ENCODE data around the gene ABCG4. TPM values are rescaled to one million over a fixed set of nuclear protein-coding genes. Genes with fewer than 3 reads are reported as not detected.
"Not testable (repeated sequence)": the region's sequence is repeated elsewhere in the genome, so short reads cannot be mapped to it uniquely, and the experiment has no call there.

The ABCG4 gene
- polyA plus RNA-seq, 1 donor from 2014 or later: 1.5 TPM

DNA sequence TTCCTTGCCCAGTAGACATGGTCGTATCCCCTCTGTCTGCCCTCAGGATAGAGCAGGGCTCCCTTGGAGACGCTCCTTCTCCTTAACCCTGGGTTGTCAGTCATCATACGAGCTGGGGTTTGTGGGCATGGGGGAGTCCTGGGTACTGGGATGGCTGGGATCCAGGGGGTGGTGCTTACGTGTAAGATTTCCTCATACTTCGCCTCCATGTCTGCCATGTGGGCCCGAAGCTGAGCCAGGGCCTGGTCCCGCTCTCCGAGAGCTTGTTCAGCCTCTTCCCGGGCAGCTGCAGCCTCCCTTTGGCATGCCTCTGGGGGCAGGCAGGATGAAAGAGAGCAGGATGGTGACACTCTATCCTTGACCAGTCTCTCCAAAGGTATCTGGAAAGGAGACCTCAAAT is 41.7 kb downstream of the ABCG4 start:
- no peak overlapping the region for H2AFZ ChIP-seq (ENCODE audit: low read depth, low read length)
- H3K9ac ChIP-seq (ENCODE audit: low read length): no peak overlapping the region
- no peaks in the 10 kb centered on the region for H3K9me3 ChIP-seq (ENCODE audit: low read length)
- H3K27me3 ChIP-seq (ENCODE audit: insufficient read depth, low read depth, low read length): no peaks in the 10 kb centered on the region
- H3K36me3 ChIP-seq (ENCODE audit: insufficient read depth, low read length): no peaks in the 10 kb centered on the region
- no peaks in the 10 kb centered on the region for H3K79me2 ChIP-seq (replicated peaks; ENCODE audit: insufficient read depth, low read length)
- no peak overlapping the region for H3K4me2 ChIP-seq (ENCODE audit: low read length)
- H3F3A ChIP-seq (ENCODE audit: insufficient read depth, low read length, poor library complexity, severe bottlenecking): no peaks in the 10 kb centered on the region
- no peak for TF ChIP-seq EP300 (conservative IDR thresholded peaks at IDR 0.05; ENCODE audit: poor library complexity, severe bottlenecking)
- no peak for TF ChIP-seq SMC3 (conservative IDR thresholded peaks at IDR 0.05; ENCODE audit: poor library complexity)
- TF ChIP-seq RAD21 (conservative IDR thresholded peaks at IDR 0.05): no peak
- TF ChIP-seq, protein P1, sequence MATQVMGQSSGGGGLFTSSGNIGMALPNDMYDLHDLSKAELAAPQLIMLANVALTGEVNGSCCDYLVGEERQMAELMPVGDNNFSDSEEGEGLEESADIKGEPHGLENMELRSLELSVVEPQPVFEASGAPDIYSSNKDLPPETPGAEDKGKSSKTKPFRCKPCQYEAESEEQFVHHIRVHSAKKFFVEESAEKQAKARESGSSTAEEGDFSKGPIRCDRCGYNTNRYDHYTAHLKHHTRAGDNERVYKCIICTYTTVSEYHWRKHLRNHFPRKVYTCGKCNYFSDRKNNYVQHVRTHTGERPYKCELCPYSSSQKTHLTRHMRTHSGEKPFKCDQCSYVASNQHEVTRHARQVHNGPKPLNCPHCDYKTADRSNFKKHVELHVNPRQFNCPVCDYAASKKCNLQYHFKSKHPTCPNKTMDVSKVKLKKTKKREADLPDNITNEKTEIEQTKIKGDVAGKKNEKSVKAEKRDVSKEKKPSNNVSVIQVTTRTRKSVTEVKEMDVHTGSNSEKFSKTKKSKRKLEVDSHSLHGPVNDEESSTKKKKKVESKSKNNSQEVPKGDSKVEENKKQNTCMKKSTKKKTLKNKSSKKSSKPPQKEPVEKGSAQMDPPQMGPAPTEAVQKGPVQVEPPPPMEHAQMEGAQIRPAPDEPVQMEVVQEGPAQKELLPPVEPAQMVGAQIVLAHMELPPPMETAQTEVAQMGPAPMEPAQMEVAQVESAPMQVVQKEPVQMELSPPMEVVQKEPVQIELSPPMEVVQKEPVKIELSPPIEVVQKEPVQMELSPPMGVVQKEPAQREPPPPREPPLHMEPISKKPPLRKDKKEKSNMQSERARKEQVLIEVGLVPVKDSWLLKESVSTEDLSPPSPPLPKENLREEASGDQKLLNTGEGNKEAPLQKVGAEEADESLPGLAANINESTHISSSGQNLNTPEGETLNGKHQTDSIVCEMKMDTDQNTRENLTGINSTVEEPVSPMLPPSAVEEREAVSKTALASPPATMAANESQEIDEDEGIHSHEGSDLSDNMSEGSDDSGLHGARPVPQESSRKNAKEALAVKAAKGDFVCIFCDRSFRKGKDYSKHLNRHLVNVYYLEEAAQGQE (IDR thresholded peaks at IDR 0.05; ENCODE audit: borderline replicate concordance): no peak
- H3K4me3 ChIP-seq (ENCODE audit: low read length): no peak overlapping the region
- no peaks in the 10 kb centered on the region for H4K20me1 ChIP-seq (ENCODE audit: insufficient read depth)
- no peaks in the 10 kb centered on the region for H3K9me2 ChIP-seq (ENCODE audit: insufficient read depth, low read length)
- H3K27ac ChIP-seq (ENCODE audit: low read length): no peak overlapping the region

DNA sequence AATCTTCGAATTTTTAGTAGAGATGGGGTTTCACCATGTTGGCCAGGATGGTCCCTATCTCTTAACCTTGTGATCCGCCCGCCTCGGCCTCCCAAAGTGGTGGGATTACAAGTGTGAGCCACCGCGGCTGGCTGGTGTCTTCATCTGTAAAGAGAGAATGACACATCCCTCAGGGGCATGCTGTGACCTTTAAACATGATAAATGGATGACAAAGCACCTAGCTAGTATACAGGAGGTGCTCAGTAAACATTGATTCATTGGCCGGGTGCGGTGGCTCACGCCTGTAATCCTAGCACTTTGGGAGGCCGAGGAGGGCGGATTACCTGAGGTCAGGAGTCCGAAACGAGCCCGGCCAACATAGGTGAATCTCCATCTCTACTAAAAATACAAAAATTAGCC is 42.4 kb downstream of the ABCG4 start:
- H3F3A ChIP-seq (ENCODE audit: insufficient read depth, low read length, poor library complexity, severe bottlenecking); H4K20me1 ChIP-seq (ENCODE audit: insufficient read depth); H3K9ac ChIP-seq (ENCODE audit: low read length); H3K36me3 ChIP-seq (ENCODE audit: insufficient read depth, low read length); H3K27me3 ChIP-seq (ENCODE audit: insufficient read depth, low read depth, low read length); H3K4me2 ChIP-seq (ENCODE audit: low read length); H3K4me3 ChIP-seq (ENCODE audit: low read length); H3K9me2 ChIP-seq (ENCODE audit: insufficient read depth, low read length); H2AFZ ChIP-seq (ENCODE audit: low read depth, low read length); H3K9me3 ChIP-seq (ENCODE audit: low read length); H3K79me2 ChIP-seq (replicated peaks; ENCODE audit: insufficient read depth, low read length); H3K27ac ChIP-seq (ENCODE audit: low read length): not testable (repeated sequence)

- no peaks in the 10 kb centered on the region for H3K9me3 ChIP-seq (ENCODE audit: low read length)
- no peaks in the 10 kb centered on the region for H3K27me3 ChIP-seq (ENCODE audit: insufficient read depth, low read depth, low read length)
- H4K20me1 ChIP-seq (ENCODE audit: insufficient read depth): no peaks in the 10 kb centered on the region
- no peak overlapping the region for H3K4me3 ChIP-seq (ENCODE audit: low read length)
- no peak overlapping the region for H3K9ac ChIP-seq (ENCODE audit: low read length)
- H3K4me2 ChIP-seq (ENCODE audit: low read length): no peak overlapping the region
- H3K79me2 ChIP-seq (replicated peaks; ENCODE audit: insufficient read depth, low read length): no peaks in the 10 kb centered on the region
- no peak overlapping the region for H2AFZ ChIP-seq (ENCODE audit: low read depth, low read length)
- no peaks in the 10 kb centered on the region for H3F3A ChIP-seq (ENCODE audit: insufficient read depth, low read length, poor library complexity, severe bottlenecking)
- no peak for TF ChIP-seq SMC3 (conservative IDR thresholded peaks at IDR 0.05; ENCODE audit: poor library complexity)
- TF ChIP-seq, protein P1 (IDR thresholded peaks at IDR 0.05; ENCODE audit: borderline replicate concordance): no peak
- TF ChIP-seq POLR2AphosphoS5 (IDR thresholded peaks at IDR 0.05): no peak
- no peaks in the 10 kb centered on the region for H3K9me2 ChIP-seq (ENCODE audit: insufficient read depth, low read length)
- H3K27ac ChIP-seq (ENCODE audit: low read length): no peak overlapping the region
- H3K36me3 ChIP-seq (ENCODE audit: insufficient read depth, low read length): no peaks in the 10 kb centered on the region
Observed at GRCh38 chr11:119192111-119192510, 43.3 kb downstream of the ABCG4 start.

Data from neural cell (in vitro differentiated cells).